Measurements from ENCODE around the gene MGAT1.

The MGAT1 gene

DNA sequence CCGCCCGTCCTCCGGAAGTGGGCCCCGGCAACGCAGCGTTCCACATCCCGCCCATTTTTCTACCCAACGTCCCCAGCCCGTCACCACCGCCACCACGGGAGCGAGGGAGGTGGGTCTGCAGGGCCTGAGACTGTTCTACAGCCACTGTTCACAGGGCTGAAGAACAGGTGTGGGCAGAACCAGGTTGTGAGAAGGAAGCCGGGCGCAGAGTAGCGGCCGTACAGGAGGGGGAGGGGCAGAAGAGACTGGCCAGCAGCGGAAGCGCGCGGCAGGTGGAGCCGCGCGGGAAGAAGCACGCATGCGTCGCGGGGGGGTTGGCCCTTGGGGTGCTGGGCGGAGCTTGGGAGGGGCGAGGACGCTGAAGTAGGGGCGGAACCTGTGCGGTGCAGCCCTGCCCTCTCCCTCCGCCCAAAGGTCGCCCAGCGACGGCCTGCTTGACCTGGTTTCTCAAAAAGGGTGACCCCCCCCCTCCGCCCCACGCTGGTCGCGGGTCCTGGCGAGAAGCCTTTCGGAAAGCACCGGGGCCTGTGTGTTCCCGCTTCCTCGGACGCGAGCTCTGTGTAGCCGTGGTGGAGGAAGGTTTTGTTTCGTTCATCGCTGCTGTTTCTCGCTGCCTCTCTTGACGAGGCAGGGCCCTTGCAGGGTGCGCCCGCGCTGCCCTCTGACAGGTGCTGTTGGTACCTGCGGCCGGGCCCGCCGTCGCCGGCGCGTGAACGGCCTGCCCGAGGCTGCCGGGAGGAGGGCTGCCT lies 7.8 kb upstream of the MGAT1 start:
- H3K27me3 ChIP-seq (ENCODE audit: insufficient read depth, poor library complexity, severe bottlenecking) = no peaks in the 10 kb centered on the region
- TF ChIP-seq, protein P1, sequence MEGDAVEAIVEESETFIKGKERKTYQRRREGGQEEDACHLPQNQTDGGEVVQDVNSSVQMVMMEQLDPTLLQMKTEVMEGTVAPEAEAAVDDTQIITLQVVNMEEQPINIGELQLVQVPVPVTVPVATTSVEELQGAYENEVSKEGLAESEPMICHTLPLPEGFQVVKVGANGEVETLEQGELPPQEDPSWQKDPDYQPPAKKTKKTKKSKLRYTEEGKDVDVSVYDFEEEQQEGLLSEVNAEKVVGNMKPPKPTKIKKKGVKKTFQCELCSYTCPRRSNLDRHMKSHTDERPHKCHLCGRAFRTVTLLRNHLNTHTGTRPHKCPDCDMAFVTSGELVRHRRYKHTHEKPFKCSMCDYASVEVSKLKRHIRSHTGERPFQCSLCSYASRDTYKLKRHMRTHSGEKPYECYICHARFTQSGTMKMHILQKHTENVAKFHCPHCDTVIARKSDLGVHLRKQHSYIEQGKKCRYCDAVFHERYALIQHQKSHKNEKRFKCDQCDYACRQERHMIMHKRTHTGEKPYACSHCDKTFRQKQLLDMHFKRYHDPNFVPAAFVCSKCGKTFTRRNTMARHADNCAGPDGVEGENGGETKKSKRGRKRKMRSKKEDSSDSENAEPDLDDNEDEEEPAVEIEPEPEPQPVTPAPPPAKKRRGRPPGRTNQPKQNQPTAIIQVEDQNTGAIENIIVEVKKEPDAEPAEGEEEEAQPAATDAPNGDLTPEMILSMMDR (IDR thresholded peaks at IDR 0.05; ENCODE audit: poor library complexity, severe bottlenecking) = no peak
- peak overlapping the region; percentile 82 for H3K27ac ChIP-seq (ENCODE audit: poor library complexity, severe bottlenecking)
- peaks cover 31% of the 10 kb centered on the region for H3K4me1 ChIP-seq (ENCODE audit: insufficient read depth, poor library complexity, severe bottlenecking)
- peak; percentile 69 for ATAC-seq (ENCODE audit: low read depth)
- DNase-seq (ENCODE audit: low spot score) = peak; percentile 94
- peak overlapping the region; percentile 43 for H3K4me3 ChIP-seq (ENCODE audit: severe bottlenecking)
- no peaks in the 10 kb centered on the region for H3K36me3 ChIP-seq (ENCODE audit: low read depth)
- H3K9me3 ChIP-seq (ENCODE audit: severe bottlenecking) = no peaks in the 10 kb centered on the region

DNA sequence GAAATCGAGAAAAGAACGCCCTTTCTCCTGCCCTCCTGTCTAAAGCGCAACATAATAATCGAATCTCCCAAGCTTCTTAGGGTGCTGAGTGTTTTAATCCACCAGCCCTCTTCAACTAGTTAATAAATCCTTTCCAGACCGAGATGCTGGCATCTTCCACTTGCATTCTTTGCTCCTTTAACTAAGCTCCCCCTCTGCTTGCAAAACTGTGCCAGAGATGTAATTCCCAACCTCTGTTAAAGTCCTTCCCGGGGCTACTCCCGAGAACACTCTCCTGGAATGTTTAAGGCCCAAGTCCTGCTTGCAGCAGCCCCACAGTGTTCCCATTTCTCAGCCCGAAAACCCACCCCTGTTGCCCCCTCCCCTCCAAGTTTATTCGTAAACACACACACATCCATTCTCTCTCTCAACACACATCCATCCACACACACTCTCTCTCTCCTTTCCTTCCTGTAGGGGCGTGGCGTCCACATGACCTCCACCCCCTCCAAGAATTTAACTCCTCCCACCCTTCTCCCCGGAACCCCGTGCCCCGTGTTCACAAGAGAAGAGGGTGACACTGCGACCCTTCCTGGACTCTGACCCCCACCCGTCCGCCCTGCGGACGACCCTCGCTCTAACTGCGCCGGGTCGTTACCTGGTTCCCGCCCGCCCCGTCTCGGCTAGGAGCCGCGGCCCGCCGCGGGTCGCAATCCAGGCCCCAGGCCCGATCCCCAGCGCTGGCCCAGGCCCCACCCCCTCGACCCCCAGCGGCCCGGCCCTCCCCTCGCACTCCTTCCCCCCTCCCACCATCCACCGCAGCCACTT lies 7.0 kb upstream of the MGAT1 start:
- Histone ChIP-seq H3K27ac (ENCODE audit: poor library complexity, severe bottlenecking) (peak overlapping the region; percentile 82), H3K4me3 (ENCODE audit: severe bottlenecking) (peak overlapping the region; percentile 43), H3K27me3 (ENCODE audit: insufficient read depth, poor library complexity, severe bottlenecking) (no peaks in the 10 kb centered on the region), H3K36me3 (ENCODE audit: low read depth) (no peaks in the 10 kb centered on the region; the same call in 1 of the 2 replicates), H3K4me1 (ENCODE audit: insufficient read depth, poor library complexity, severe bottlenecking) (peaks cover 34% of the 10 kb centered on the region), H3K9me3 (ENCODE audit: severe bottlenecking) (no peaks in the 10 kb centered on the region)
- TF ChIP-seq, protein P1 (IDR thresholded peaks at IDR 0.05; ENCODE audit: poor library complexity, severe bottlenecking) = no peak
- DNase-seq (ENCODE audit: low spot score) = peak; percentile 95
- peak; percentile 71 for ATAC-seq (ENCODE audit: low read depth)

DNA sequence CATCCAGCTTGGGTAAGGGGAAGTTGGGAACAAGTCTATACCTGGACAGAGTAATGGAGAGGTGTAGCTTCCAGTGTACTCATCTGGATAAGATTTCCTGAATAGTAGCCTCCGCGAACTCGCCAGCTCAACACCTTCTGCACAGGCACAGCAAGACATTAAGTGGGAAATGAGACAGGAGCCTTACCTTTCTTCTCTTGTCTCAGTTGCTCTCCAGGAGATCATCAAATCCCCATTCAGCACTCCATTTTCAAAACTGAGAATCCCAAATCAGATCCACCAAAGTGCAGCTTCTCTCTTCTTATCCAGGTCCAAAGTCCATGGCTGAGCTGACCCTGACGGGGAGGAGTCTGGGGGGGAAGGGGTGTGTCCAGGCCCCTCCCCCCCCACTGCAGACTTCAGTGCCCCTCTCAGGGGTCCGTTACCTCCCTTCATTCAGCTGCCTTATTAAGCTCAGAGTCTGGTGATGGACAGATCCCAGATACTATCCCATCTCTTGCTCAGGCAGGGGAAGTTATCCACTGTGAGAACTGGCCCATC lies 5.9 kb upstream of the MGAT1 start:
- H3K27me3 ChIP-seq (ENCODE audit: insufficient read depth, poor library complexity, severe bottlenecking) = no peaks in the 10 kb centered on the region
- no peaks in the 10 kb centered on the region for H3K9me3 ChIP-seq (ENCODE audit: severe bottlenecking)
- TF ChIP-seq, protein P1 (IDR thresholded peaks at IDR 0.05; ENCODE audit: poor library complexity, severe bottlenecking) = no peak
- H3K36me3 ChIP-seq (ENCODE audit: low read depth) = peaks cover 4% of the 10 kb centered on the region; the same call in 1 of the 2 replicates
- peaks cover 45% of the 10 kb centered on the region for H3K4me1 ChIP-seq (ENCODE audit: insufficient read depth, poor library complexity, severe bottlenecking)
- peak overlapping the region; percentile 43 for H3K4me3 ChIP-seq (ENCODE audit: severe bottlenecking)
- ATAC-seq (ENCODE audit: low read depth) = no peak
- peak; percentile 55 for DNase-seq (ENCODE audit: low spot score)
- H3K27ac ChIP-seq (ENCODE audit: poor library complexity, severe bottlenecking) = peak overlapping the region; percentile 82

DNA sequence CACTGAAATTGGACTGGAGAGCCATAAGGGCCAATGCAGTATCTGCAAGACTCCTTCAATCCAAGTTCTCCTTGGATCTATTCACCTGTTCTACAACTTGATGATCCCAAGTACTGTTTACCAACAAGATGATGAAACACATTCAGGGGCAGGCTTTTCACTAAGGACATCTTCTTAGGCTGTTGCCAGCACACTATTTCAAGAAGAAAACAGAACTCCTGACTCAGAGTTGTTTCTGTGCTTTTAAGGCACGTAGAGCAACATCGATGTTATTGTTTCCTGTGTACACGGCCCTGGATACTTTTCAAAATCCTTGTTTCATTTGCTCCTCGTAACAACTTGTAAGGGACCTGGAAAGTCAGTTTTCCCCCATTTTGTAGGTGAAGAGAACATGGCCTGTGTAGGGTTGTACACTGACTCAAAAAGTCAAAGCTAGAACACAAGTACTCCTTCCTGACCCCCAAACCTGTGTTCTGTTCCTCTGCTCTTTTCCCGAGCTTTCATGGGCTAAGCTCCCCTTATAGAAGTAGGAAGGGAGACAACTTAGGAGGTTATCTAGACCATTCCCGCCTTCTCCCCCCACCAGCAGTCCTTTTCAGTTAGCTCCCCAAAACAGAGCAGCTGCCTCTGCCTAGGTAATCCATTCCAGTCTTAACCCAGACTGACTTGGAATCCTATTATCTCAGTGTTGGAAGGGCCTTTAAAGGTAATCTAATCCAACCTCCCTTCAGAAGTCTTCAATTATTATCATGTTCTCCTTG lies 5.2 kb upstream of the MGAT1 start:
- Histone ChIP-seq H3K36me3 (ENCODE audit: low read depth) (peaks cover 4% of the 10 kb centered on the region; the same call in 1 of the 2 replicates), H3K9me3 (ENCODE audit: severe bottlenecking) (no peaks in the 10 kb centered on the region), H3K4me3 (ENCODE audit: severe bottlenecking) (peak overlapping the region; percentile 43), H3K27me3 (ENCODE audit: insufficient read depth, poor library complexity, severe bottlenecking) (no peaks in the 10 kb centered on the region), H3K4me1 (ENCODE audit: insufficient read depth, poor library complexity, severe bottlenecking) (peaks cover 51% of the 10 kb centered on the region), H3K27ac (ENCODE audit: poor library complexity, severe bottlenecking) (peak overlapping the region; percentile 82)
- TF ChIP-seq, protein P1 (IDR thresholded peaks at IDR 0.05; ENCODE audit: poor library complexity, severe bottlenecking) = no peak
- DNase-seq (ENCODE audit: low spot score) (peak; percentile 14), ATAC-seq (ENCODE audit: low read depth) (no peak)
